ENCODE results near the gene GPR4. TPM values are rescaled to one million over a fixed set of nuclear protein-coding genes. Genes with fewer than 3 reads are reported as not detected.

The GPR4 gene
- total RNA-seq, 1 experiment from 2014 or later = 0.23 TPM

DNA sequence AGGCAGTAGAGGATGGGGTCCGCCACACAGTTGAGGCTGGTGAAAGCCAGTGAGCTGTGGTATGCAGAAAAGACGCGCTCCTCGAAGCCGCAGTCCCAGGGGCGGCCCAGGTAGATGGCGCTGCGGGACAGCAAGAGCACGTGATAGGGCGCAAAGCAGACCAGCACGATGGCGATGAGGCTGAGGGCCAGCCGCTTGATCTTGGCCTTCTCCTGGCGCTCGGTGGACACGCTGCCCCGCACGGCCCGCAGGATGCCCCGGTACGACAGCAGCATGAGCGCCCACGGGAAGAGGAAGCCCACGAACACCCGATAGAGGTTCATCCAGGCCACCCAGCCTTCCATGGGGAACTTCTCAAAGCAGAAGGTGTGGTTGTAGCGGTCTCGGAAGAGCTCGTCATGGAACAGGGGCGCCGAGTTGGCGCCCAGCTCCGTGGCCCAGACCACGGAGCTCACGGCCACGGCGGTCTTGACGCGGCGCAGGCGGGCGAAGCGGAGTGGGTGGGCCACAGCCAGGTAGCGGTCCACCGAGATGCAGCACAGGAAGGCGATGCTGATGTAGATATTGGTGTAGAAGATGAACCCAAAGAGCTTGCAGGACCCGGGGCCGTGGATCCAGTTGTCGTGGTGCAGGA, 10.9 kb downstream of the GPR4 start:
- BruUV-seq (replicated peaks) = no TSS peak
- no peaks in the 10 kb centered on the region for H3K27me3 ChIP-seq (ENCODE audit: control insufficient read depth, insufficient read depth, low read length)
- in situ Hi-C loops (cut with HindIII; ENCODE audit: low pct_unique_long_range_greater_than_20kb, low sequenced_read_pairs) (no loop called here), intact Hi-C loops (cut with micrococcal nuclease; ENCODE audit: unreplicated experiment) (no loop called here)
- ChIA-PET POLR2A (no interaction called here), CTCF (interaction anchor here (0.9 kb wide), 1 partner anchor 51 kb away, joined by 3 read pairs; no protein-coding TSS in a partner anchor)
- no peaks in the 10 kb centered on the region for H3K36me3 ChIP-seq (ENCODE audit: control insufficient read depth, insufficient read depth, low read length)
- ATAC-seq (peak; percentile 89), DNase-seq (ENCODE audit: low read depth, low spot score) (no peak)
- H3K4me1 ChIP-seq (ENCODE audit: control insufficient read depth, insufficient read depth, low read length) = no peaks in the 10 kb centered on the region
- H3K27ac ChIP-seq (ENCODE audit: low read length) = no peak overlapping the region
- TF ChIP-seq CTCF (IDR thresholded peaks at IDR 0.05) (no peak; the same call in 1 of the 2 replicates), SIN3A (IDR thresholded peaks at IDR 0.05; ENCODE audit: borderline replicate concordance, insufficient read depth, low read depth, low read length) (no peak), TCF7L2 (IDR thresholded peaks at IDR 0.05; ENCODE audit: low read depth, low read length) (no peak), POLR2AphosphoS5 (IDR thresholded peaks at IDR 0.05; ENCODE audit: low read depth, low read length) (no peak)
- TF ChIP-seq, protein P1, sequence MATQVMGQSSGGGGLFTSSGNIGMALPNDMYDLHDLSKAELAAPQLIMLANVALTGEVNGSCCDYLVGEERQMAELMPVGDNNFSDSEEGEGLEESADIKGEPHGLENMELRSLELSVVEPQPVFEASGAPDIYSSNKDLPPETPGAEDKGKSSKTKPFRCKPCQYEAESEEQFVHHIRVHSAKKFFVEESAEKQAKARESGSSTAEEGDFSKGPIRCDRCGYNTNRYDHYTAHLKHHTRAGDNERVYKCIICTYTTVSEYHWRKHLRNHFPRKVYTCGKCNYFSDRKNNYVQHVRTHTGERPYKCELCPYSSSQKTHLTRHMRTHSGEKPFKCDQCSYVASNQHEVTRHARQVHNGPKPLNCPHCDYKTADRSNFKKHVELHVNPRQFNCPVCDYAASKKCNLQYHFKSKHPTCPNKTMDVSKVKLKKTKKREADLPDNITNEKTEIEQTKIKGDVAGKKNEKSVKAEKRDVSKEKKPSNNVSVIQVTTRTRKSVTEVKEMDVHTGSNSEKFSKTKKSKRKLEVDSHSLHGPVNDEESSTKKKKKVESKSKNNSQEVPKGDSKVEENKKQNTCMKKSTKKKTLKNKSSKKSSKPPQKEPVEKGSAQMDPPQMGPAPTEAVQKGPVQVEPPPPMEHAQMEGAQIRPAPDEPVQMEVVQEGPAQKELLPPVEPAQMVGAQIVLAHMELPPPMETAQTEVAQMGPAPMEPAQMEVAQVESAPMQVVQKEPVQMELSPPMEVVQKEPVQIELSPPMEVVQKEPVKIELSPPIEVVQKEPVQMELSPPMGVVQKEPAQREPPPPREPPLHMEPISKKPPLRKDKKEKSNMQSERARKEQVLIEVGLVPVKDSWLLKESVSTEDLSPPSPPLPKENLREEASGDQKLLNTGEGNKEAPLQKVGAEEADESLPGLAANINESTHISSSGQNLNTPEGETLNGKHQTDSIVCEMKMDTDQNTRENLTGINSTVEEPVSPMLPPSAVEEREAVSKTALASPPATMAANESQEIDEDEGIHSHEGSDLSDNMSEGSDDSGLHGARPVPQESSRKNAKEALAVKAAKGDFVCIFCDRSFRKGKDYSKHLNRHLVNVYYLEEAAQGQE (IDR thresholded peaks at IDR 0.05; ENCODE audit: insufficient read depth in 1 of 2, low read depth in 2 of 2, low read length in 1 of 2) = no peak
- no peak overlapping the region for H3K4me3 ChIP-seq (ENCODE audit: low read depth in 2 of 2, low read length in 2 of 2)
- no peaks in the 10 kb centered on the region for H3K9me3 ChIP-seq (ENCODE audit: control insufficient read depth, insufficient read depth, low read depth, low read length)

DNA sequence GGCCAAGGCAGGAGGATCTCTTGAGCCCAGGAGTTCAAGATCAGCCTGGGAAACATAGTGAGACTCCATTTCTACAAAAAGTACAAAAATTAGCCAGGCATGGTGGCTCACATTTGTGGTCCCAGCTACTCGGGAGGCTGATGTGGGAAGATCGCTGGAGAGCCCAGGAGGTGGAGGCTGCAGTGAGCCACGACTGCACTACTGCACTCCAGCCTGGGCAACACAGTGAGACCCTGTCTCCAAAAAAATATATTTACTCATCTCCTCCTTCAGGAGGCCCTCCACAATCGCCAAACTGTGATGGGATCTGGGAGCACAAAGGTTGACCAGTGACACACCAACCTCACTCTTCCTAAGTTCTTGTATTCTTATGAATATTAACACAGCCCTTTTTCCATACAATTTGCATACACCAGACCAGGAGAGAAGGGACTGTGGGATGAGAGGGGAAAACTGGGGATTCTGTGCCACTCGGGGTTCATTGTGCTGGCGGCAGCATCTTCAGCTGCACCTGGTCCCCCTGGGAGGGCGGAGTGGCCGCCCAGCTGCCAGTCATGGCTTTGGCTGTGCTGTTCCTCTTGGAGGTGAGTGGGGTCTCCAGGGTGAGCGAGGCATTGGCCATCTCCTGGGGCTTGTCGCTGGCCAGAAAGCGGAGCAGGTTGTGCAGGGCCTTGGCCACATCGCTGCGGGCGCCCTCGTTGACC, 11.6 kb downstream of the GPR4 start:
- intact Hi-C loops (cut with micrococcal nuclease; ENCODE audit: unreplicated experiment) = no loop called here
- H3K4me1 ChIP-seq (ENCODE audit: control insufficient read depth, insufficient read depth, low read length) = peaks cover 1% of the 10 kb centered on the region
- DNase-seq (ENCODE audit: low read depth, low spot score) (no peak), ATAC-seq (no peak)
- BruUV-seq (replicated peaks) = no TSS peak
- H3K9me3 ChIP-seq (ENCODE audit: control insufficient read depth, insufficient read depth, low read depth, low read length) = no peaks in the 10 kb centered on the region
- H3K4me3 ChIP-seq (ENCODE audit: low read depth in 2 of 2, low read length in 2 of 2) = no peak overlapping the region
- no peak overlapping the region for H3K27ac ChIP-seq (ENCODE audit: low read length)
- TF ChIP-seq SIN3A (IDR thresholded peaks at IDR 0.05; ENCODE audit: borderline replicate concordance, insufficient read depth, low read depth, low read length) = no peak
- TF ChIP-seq, protein P1 (IDR thresholded peaks at IDR 0.05; ENCODE audit: insufficient read depth in 1 of 2, low read depth in 2 of 2, low read length in 1 of 2) = no peak
- TF ChIP-seq CTCF (IDR thresholded peaks at IDR 0.05) = no peak
- no peak for TF ChIP-seq TCF7L2 (IDR thresholded peaks at IDR 0.05; ENCODE audit: low read depth, low read length)
- no peak for TF ChIP-seq POLR2AphosphoS5 (IDR thresholded peaks at IDR 0.05; ENCODE audit: low read depth, low read length)
- POLR2A ChIA-PET = no interaction called here
- no peaks in the 10 kb centered on the region for H3K27me3 ChIP-seq (ENCODE audit: control insufficient read depth, insufficient read depth, low read length)
- in situ Hi-C loops (cut with HindIII; ENCODE audit: low pct_unique_long_range_greater_than_20kb, low sequenced_read_pairs) = no loop called here
- CTCF ChIA-PET = interaction anchor here (0.9 kb wide), 1 partner anchor 52 kb away, joined by 3 read pairs; no protein-coding TSS in a partner anchor
- no peaks in the 10 kb centered on the region for H3K36me3 ChIP-seq (ENCODE audit: control insufficient read depth, insufficient read depth, low read length)
